ENCODE measurements around the gene UAP1L1. TPM values are rescaled to one million over a fixed set of nuclear protein-coding genes. Genes with fewer than 3 reads are reported as not detected.
"Not testable (repeated sequence)": the region's sequence is repeated elsewhere in the genome, so short reads cannot be mapped to it uniquely, and the experiment has no call there.

The UAP1L1 gene
- total and polyA plus RNA-seq, 2 donors, result 4.0 to 11.5 TPM

DNA sequence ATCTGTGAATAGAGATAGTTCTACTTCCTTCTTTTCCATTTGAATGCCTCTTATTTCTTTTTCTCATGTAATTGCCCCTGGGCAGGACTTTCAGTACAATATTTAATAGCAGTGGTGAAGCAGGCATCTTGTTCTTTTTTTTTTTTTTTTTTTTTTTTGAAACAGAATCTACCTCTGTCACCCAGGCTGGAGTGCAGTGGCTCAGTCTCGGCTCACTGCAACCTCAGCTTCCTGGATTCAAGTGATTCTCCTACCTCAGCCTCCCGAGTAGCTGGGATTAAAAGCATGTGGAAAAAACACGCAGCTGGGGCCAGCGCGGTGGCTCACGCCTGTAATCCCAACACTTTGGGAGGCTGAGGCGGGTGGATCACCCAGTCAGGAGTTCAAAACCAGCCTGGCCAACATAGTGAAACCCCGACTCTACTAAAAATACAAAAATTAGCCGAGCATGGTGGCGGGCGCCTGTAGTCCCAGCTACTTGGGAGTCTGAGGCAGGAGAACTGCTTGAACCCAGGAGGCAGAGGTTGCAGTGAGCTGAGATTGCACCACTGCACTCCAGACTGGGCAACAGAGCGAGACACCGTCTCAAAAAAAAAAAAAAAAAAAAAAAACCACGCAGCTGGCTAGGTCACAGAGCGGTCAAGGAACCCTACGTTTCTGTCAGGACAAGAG is 45.6 kb downstream of the UAP1L1 start:
- not testable (repeated sequence) for H3K36me3 ChIP-seq (ENCODE audit: insufficient read depth); H3K27ac ChIP-seq (ENCODE audit: low read depth); DNase-seq (ENCODE audit: extremely low spot score); H3K4me3 ChIP-seq (ENCODE audit: low read depth, low read length); H3K4me1 ChIP-seq (ENCODE audit: insufficient read depth)
- 90% methylated on average over 16 of the region's 16 CpGs for WGBS

DNA sequence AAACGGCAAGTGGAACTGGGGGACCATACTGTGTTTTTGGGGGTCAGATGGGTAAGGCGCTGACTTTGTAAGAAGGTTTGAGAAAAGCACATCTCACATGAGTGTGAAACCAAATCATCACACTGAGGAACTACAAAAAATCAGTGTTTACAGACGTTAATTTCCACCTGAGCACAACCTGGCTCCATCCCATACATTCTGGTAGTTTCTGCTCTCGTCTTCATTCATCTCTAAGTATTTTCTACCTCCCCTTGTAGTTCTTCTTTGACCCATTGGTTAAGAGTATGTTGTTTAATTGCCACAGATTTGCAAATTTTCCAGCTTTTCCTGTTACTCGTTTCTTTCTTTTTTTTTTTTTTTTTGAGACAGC is 46.1 kb downstream of the UAP1L1 start:
- no peaks in the 10 kb centered on the region for H3K4me1 ChIP-seq (ENCODE audit: insufficient read depth)
- no peak overlapping the region for H3K4me3 ChIP-seq (ENCODE audit: low read depth, low read length)
- 81% methylated on average over 5 of the region's 5 CpGs for WGBS
- no peak overlapping the region for H3K27ac ChIP-seq (ENCODE audit: low read depth)
- DNase-seq (ENCODE audit: extremely low spot score), result no peak
- H3K36me3 ChIP-seq (ENCODE audit: insufficient read depth), result no peaks in the 10 kb centered on the region

GRCh38 chr9:137123952-137124462 is 46.7 kb downstream of the UAP1L1 start:
- not testable (repeated sequence) for H3K4me3 ChIP-seq (ENCODE audit: low read depth, low read length); H3K27ac ChIP-seq (ENCODE audit: low read depth); DNase-seq (ENCODE audit: extremely low spot score); H3K4me1 ChIP-seq (ENCODE audit: insufficient read depth); H3K36me3 ChIP-seq (ENCODE audit: insufficient read depth)
- 95% methylated on average over 5 of the region's 5 CpGs for WGBS

DNA sequence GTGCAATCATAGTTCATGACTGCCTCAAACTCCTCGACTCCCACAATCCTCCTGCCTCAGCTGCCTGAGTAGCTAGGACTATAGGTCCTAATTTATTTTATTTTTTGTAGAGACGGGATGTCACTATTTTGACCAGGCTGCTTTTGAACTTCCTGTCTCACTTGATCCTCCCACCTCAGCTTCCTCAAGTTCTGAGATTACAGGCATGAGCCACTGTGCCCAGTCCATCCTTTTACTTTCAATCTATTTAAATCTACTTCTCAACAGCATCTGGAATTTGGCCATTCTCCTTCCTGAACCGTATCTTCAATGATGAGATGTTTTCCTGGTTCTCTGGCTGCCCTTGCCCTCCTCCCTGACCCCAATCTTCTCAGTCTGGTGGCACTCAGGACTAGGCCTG is 49.5 kb downstream of the UAP1L1 start:
- H3K27ac ChIP-seq (ENCODE audit: low read depth), result no peak overlapping the region
- H3K4me1 ChIP-seq (ENCODE audit: insufficient read depth), result no peaks in the 10 kb centered on the region
- H3K4me3 ChIP-seq (ENCODE audit: low read depth, low read length), result no peak overlapping the region
- 51% methylated on average over 3 of the region's 3 CpGs for WGBS
- no peak for DNase-seq (ENCODE audit: extremely low spot score)
- H3K36me3 ChIP-seq (ENCODE audit: insufficient read depth), result no peaks in the 10 kb centered on the region

GRCh38 chr9:137127301-137128157 is 50.2 kb downstream of the UAP1L1 start:
- DNase-seq (ENCODE audit: extremely low spot score), result no peak
- WGBS, result 34% methylated on average over 24 of the region's 24 CpGs
- no peak overlapping the region for H3K4me3 ChIP-seq (ENCODE audit: low read depth, low read length)
- H3K27ac ChIP-seq (ENCODE audit: low read depth), result no peak overlapping the region
- H3K4me1 ChIP-seq (ENCODE audit: insufficient read depth), result no peaks in the 10 kb centered on the region
- H3K36me3 ChIP-seq (ENCODE audit: insufficient read depth), result no peaks in the 10 kb centered on the region

DNA sequence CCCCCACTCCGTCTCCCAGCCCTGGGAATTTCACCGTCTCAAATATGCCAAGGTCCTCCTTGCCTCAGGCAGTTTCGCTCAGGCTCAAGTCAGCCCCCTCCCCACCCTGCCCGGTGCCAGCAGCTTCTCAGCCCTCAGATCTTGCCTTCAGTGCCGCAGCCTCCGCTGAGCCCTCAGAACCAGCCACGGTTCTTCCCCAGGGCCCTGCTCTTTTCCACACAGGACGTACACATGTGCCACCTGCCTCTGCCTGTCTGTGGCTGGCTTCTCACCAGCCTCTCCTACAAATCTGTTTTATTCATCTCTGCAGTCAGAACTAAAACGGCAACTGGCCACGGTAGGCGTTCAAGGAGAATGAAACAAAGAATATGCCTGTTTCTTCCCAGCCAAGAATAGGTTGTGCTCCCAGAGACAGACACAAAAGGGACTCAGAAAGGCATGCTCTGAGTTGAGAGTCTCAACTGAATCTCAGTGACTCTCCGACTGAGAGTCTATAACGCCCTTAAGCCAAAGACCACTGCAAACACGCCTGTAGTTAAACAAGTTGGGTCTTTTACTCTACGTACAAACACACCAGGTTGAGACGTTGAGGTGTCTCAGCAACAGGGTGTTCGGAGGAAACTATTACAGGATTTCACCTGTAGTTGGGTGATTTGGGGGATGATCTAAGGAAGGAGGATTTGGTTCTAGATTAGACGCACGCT is 51.0 kb downstream of the UAP1L1 start:
- no peak overlapping the region for H3K27ac ChIP-seq (ENCODE audit: low read depth)
- H3K36me3 ChIP-seq (ENCODE audit: insufficient read depth), result no peaks in the 10 kb centered on the region
- no peaks in the 10 kb centered on the region for H3K4me1 ChIP-seq (ENCODE audit: insufficient read depth)
- no peak overlapping the region for H3K4me3 ChIP-seq (ENCODE audit: low read depth, low read length)
- 72% methylated on average over 19 of the region's 19 CpGs for WGBS
- no peak for DNase-seq (ENCODE audit: extremely low spot score)

DNA sequence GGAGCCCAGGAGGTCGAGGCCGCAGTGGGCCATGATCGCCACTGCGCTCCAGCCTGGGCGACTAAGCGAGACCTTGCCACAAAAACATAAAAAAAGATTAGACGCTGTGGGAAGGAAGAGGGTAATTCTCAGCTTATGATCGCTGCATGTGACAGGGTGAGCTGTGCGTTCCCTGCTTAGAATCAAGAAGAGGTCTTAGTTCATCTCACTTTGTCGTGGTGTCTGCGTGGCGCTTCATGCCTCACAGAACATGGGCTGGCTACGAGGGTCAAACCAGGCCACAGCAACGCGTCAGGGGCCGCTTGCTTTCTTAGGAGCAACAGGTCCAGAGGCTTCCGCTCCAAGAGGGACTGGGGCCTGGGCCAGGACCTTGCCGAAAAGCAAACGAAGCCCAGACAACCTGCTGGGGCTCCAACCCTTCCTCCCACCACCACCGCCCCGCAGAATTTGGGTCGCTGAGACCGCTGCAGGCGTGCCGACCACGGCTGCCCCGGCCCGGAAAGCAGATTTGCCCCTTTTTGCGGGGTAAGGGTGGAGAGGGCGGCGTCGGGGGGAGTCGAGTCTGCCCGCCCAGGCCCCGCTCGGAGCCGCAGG is 51.6 kb downstream of the UAP1L1 start:
- H3K4me1 ChIP-seq (ENCODE audit: insufficient read depth), result no peaks in the 10 kb centered on the region
- DNase-seq (ENCODE audit: extremely low spot score), result no peak
- peak overlapping the region; percentile 67 for H3K4me3 ChIP-seq (ENCODE audit: low read depth, low read length)
- no peak overlapping the region for H3K27ac ChIP-seq (ENCODE audit: low read depth)
- H3K36me3 ChIP-seq (ENCODE audit: insufficient read depth), result no peaks in the 10 kb centered on the region
- 24% methylated on average over 37 of the region's 37 CpGs for WGBS

- under 1% methylated on average over 86 of the region's 86 CpGs for WGBS
- Histone ChIP-seq H3K27ac (ENCODE audit: low read depth) (no peak overlapping the region), H3K4me3 (ENCODE audit: low read depth, low read length) (peak overlapping the region; percentile 67), H3K36me3 (ENCODE audit: insufficient read depth) (no peaks in the 10 kb centered on the region), H3K4me1 (ENCODE audit: insufficient read depth) (no peaks in the 10 kb centered on the region)
- DNase-seq (ENCODE audit: extremely low spot score), result no peak
These were observed 52.3 kb downstream of the UAP1L1 start for GRCh38 chr9:137129456-137130175.

GRCh38 chr9:137130176-137130755 is 52.9 kb downstream of the UAP1L1 start:
- Histone ChIP-seq H3K27ac (ENCODE audit: low read depth) (no peak overlapping the region), H3K4me3 (ENCODE audit: low read depth, low read length) (peak overlapping the region; percentile 67), H3K36me3 (ENCODE audit: insufficient read depth) (no peaks in the 10 kb centered on the region), H3K4me1 (ENCODE audit: insufficient read depth) (no peaks in the 10 kb centered on the region)
- WGBS, result 5% methylated on average over 58 of the region's 58 CpGs
- no peak for DNase-seq (ENCODE audit: extremely low spot score)

Small RNAs within 50 kb of the gene (small RNA-seq; reads per million reads assigned to genes)
- not detected for gene RF00153

Other genes starting within 250 kb of the UAP1L1 start
Only the 30 nearest of the 36 such genes appear.
- gene TRAF2, start 191.0 kb upstream of the UAP1L1 start, total RNA-seq, result 7.9 TPM
- 13.1 TPM for gene TRAF2, start 191.0 kb upstream of the UAP1L1 start, polyA plus RNA-seq
- gene FBXW5, start 132.8 kb upstream of the UAP1L1 start, total RNA-seq, result 47.5 TPM
- 151 TPM for gene FBXW5, start 132.8 kb upstream of the UAP1L1 start, polyA plus RNA-seq
- 1.0 TPM for gene C8G, start 132.3 kb upstream of the UAP1L1 start, total RNA-seq
- gene C8G, start 132.3 kb upstream of the UAP1L1 start, polyA plus RNA-seq, result 1.2 TPM
- gene LCN12, start 125.2 kb upstream of the UAP1L1 start, total RNA-seq, result not detected
- 0.41 TPM for gene LCN12, start 125.2 kb upstream of the UAP1L1 start, polyA plus RNA-seq
- 3.3 TPM for gene PTGDS, start 100.0 kb upstream of the UAP1L1 start, total RNA-seq
- 71.8 TPM for gene PTGDS, start 100.0 kb upstream of the UAP1L1 start, polyA plus RNA-seq
- 0.11 TPM for gene LCNL1, start 94.5 kb upstream of the UAP1L1 start, total RNA-seq
- 0.30 TPM for gene LCNL1, start 94.5 kb upstream of the UAP1L1 start, polyA plus RNA-seq
- gene PAXX, start 85.1 kb upstream of the UAP1L1 start, total RNA-seq, result 9.3 TPM
- 55.4 TPM for gene PAXX, start 85.1 kb upstream of the UAP1L1 start, polyA plus RNA-seq
- 3.6 TPM for gene CLIC3, start 80.9 kb upstream of the UAP1L1 start, total RNA-seq
- 11.0 TPM for gene CLIC3, start 80.9 kb upstream of the UAP1L1 start, polyA plus RNA-seq
- 11.1 TPM for gene ABCA2, start 49.3 kb upstream of the UAP1L1 start, total RNA-seq
- gene ABCA2, start 49.3 kb upstream of the UAP1L1 start, polyA plus RNA-seq, result 30.8 TPM
- gene FUT7, start 45.4 kb upstream of the UAP1L1 start, total RNA-seq, result not detected
- 0.18 TPM for gene FUT7, start 45.4 kb upstream of the UAP1L1 start, polyA plus RNA-seq
- 17.9 TPM for gene NPDC1, start 31.3 kb upstream of the UAP1L1 start, total RNA-seq
- 120 TPM for gene NPDC1, start 31.3 kb upstream of the UAP1L1 start, polyA plus RNA-seq
- gene ENTPD2, start 23.5 kb upstream of the UAP1L1 start, total RNA-seq, result 6.4 TPM
- 2.8 TPM for gene ENTPD2, start 23.5 kb upstream of the UAP1L1 start, polyA plus RNA-seq
- gene SAPCD2, start 7.0 kb upstream of the UAP1L1 start, total RNA-seq, result 3.2 TPM
- 0.63 TPM for gene SAPCD2, start 7.0 kb upstream of the UAP1L1 start, polyA plus RNA-seq
- 29.1 TPM for gene MAN1B1, start 9.5 kb downstream of the UAP1L1 start, total RNA-seq
- 38.5 TPM for gene MAN1B1, start 9.5 kb downstream of the UAP1L1 start, polyA plus RNA-seq
- 18.5 TPM for gene DPP7, start 37.2 kb downstream of the UAP1L1 start, total RNA-seq
- gene DPP7, start 37.2 kb downstream of the UAP1L1 start, polyA plus RNA-seq, result 162 TPM
- gene GRIN1, start 61.6 kb downstream of the UAP1L1 start, total RNA-seq, result 0.26 TPM
- gene GRIN1, start 61.6 kb downstream of the UAP1L1 start, polyA plus RNA-seq, result 0.18 TPM
- not detected for gene LRRC26, start 92.5 kb downstream of the UAP1L1 start, total RNA-seq
- gene LRRC26, start 92.5 kb downstream of the UAP1L1 start, polyA plus RNA-seq, result not detected
- gene TMEM210, start 94.5 kb downstream of the UAP1L1 start, total RNA-seq, result not detected
- not detected for gene TMEM210, start 94.5 kb downstream of the UAP1L1 start, polyA plus RNA-seq
- gene ANAPC2, start 111.0 kb downstream of the UAP1L1 start, total RNA-seq, result 18.6 TPM
- gene ANAPC2, start 111.0 kb downstream of the UAP1L1 start, polyA plus RNA-seq, result 40.3 TPM
- gene SSNA1, start 111.2 kb downstream of the UAP1L1 start, total RNA-seq, result 21.4 TPM
- 94.1 TPM for gene SSNA1, start 111.2 kb downstream of the UAP1L1 start, polyA plus RNA-seq
- 3.0 TPM for gene TPRN, start 123.2 kb downstream of the UAP1L1 start, total RNA-seq
- gene TPRN, start 123.2 kb downstream of the UAP1L1 start, polyA plus RNA-seq, result 9.3 TPM
- gene TMEM203, start 128.1 kb downstream of the UAP1L1 start, total RNA-seq, result 24.2 TPM
- gene TMEM203, start 128.1 kb downstream of the UAP1L1 start, polyA plus RNA-seq, result 41.2 TPM
- 3.2 TPM for gene NDOR1, start 128.2 kb downstream of the UAP1L1 start, total RNA-seq
- gene NDOR1, start 128.2 kb downstream of the UAP1L1 start, polyA plus RNA-seq, result 10.4 TPM
- gene RNF208, start 144.7 kb downstream of the UAP1L1 start, total RNA-seq, result not detected
- 8.1 TPM for gene RNF208, start 144.7 kb downstream of the UAP1L1 start, polyA plus RNA-seq
- gene CYSRT1, start 147.7 kb downstream of the UAP1L1 start, total RNA-seq, result 0.42 TPM
- 0.71 TPM for gene CYSRT1, start 147.7 kb downstream of the UAP1L1 start, polyA plus RNA-seq
- gene RNF224, start 150.0 kb downstream of the UAP1L1 start, total RNA-seq, result not detected
- gene RNF224, start 150.0 kb downstream of the UAP1L1 start, polyA plus RNA-seq, result 0.09 TPM
- not detected for gene SLC34A3, start 153.4 kb downstream of the UAP1L1 start, total RNA-seq
- 0.05 TPM for gene SLC34A3, start 153.4 kb downstream of the UAP1L1 start, polyA plus RNA-seq
- gene TUBB4B, start 163.8 kb downstream of the UAP1L1 start, total RNA-seq, result 57.9 TPM
- 239 TPM for gene TUBB4B, start 163.8 kb downstream of the UAP1L1 start, polyA plus RNA-seq
- gene STPG3, start 173.8 kb downstream of the UAP1L1 start, total RNA-seq, result not detected
- not detected for gene STPG3, start 173.8 kb downstream of the UAP1L1 start, polyA plus RNA-seq
- gene NELFB, start 177.8 kb downstream of the UAP1L1 start, total RNA-seq, result 28.9 TPM
- gene NELFB, start 177.8 kb downstream of the UAP1L1 start, polyA plus RNA-seq, result 64.2 TPM